ENCODE results near the gene ZDHHC11. TPM values are rescaled to one million over a fixed set of nuclear protein-coding genes. Genes with fewer than 3 reads are reported as not detected.
"Not testable (repeated sequence)": the region's sequence is repeated elsewhere in the genome, so short reads cannot be mapped to it uniquely, and the experiment has no call there.

Gene ZDHHC11
- total RNA-seq, 3 donors from 2014 or later, result 3.0 to 11.3 (median 9.5) TPM

GRCh38 chr5:751496-751895 lies 99.3 kb downstream of the ZDHHC11 start:
- TF ChIP-seq CTCF (IDR thresholded peaks at IDR 0.05) (no peak), POLR2A (IDR thresholded peaks at IDR 0.05) (no peak), POLR2AphosphoS5 (IDR thresholded peaks at IDR 0.05) (no peak)
- peak in 1 of 2 donors; percentile 9 for DNase-seq (ENCODE audit: low spot score in 2 of 2)
- Histone ChIP-seq H3K27ac (no peak overlapping the region), H3K27me3 (no peaks in the 10 kb centered on the region), H3K4me3 (no peak overlapping the region), H3K9me3 (no peaks in the 10 kb centered on the region), H3K36me3 (no peaks in the 10 kb centered on the region), H3K4me1 (no peaks in the 10 kb centered on the region)
- intact Hi-C loops (cut with DNase I; ENCODE audit: low total_unique reads), result no loop called here

- peak in 1 of 2 donors; percentile 10 for DNase-seq (ENCODE audit: low spot score in 2 of 2)
- H3K36me3 ChIP-seq; H3K4me3 ChIP-seq; H3K4me1 ChIP-seq; H3K27ac ChIP-seq; H3K27me3 ChIP-seq; intact Hi-C loops (cut with DNase I; ENCODE audit: low total_unique reads); H3K9me3 ChIP-seq: not testable (repeated sequence)
Observed at GRCh38 chr5:750226-750625, 100.6 kb downstream of the ZDHHC11 start.

GRCh38 chr5:749101-749670 lies 101.6 kb downstream of the ZDHHC11 start:
- intact Hi-C loops (cut with DNase I; ENCODE audit: low total_unique reads), result no loop called here
- peak in 1 of 2 donors; percentile 15 for DNase-seq (ENCODE audit: low spot score in 2 of 2)
- no peaks in the 10 kb centered on the region for H3K9me3 ChIP-seq

GRCh38 chr5:748011-748980 lies 102.5 kb downstream of the ZDHHC11 start:
- H3K27ac ChIP-seq; H3K36me3 ChIP-seq; H3K4me3 ChIP-seq; intact Hi-C loops (cut with DNase I; ENCODE audit: low total_unique reads); H3K9me3 ChIP-seq; H3K27me3 ChIP-seq; H3K4me1 ChIP-seq: not testable (repeated sequence)
- DNase-seq (ENCODE audit: low spot score in 2 of 2), result peak in 1 of 2 donors; percentile 10

More at GRCh38 chr5:749101-749670, 101.6 kb downstream of the ZDHHC11 start:
- Histone ChIP-seq H3K4me1 (no peaks in the 10 kb centered on the region), H3K4me3 (no peak overlapping the region), H3K36me3 (no peaks in the 10 kb centered on the region), H3K27ac (no peak overlapping the region), H3K27me3 (no peaks in the 10 kb centered on the region)
- TF ChIP-seq POLR2A (IDR thresholded peaks at IDR 0.05), result no peak
- no peak for TF ChIP-seq POLR2AphosphoS5 (IDR thresholded peaks at IDR 0.05)
- TF ChIP-seq CTCF (IDR thresholded peaks at IDR 0.05), result no peak

- H3K4me3 ChIP-seq; H3K9me3 ChIP-seq; intact Hi-C loops (cut with DNase I; ENCODE audit: low total_unique reads); H3K36me3 ChIP-seq; H3K27me3 ChIP-seq; H3K4me1 ChIP-seq; H3K27ac ChIP-seq; DNase-seq (ENCODE audit: low spot score in 2 of 2): not testable (repeated sequence)
Observed at GRCh38 chr5:747303-747844, 103.4 kb downstream of the ZDHHC11 start.

- no peaks in the 10 kb centered on the region for H3K4me1 ChIP-seq
- no peaks in the 10 kb centered on the region for H3K9me3 ChIP-seq
- TF ChIP-seq CTCF (IDR thresholded peaks at IDR 0.05) (no peak), POLR2A (IDR thresholded peaks at IDR 0.05) (no peak), POLR2AphosphoS5 (IDR thresholded peaks at IDR 0.05) (no peak)
- no peak overlapping the region for H3K4me3 ChIP-seq
- no peak overlapping the region for H3K27ac ChIP-seq
- intact Hi-C loops (cut with DNase I; ENCODE audit: low total_unique reads), result no loop called here
- no peaks in the 10 kb centered on the region for H3K36me3 ChIP-seq
- no peaks in the 10 kb centered on the region for H3K27me3 ChIP-seq
- no peak for DNase-seq (ENCODE audit: low spot score in 2 of 2)
Observed at GRCh38 chr5:746258-746761, 104.5 kb downstream of the ZDHHC11 start.

Other genes starting within 250 kb of the ZDHHC11 start
- gene CEP72, start 238.6 kb downstream of the ZDHHC11 start, total RNA-seq, result 10 to 100 TPM in 1 of 3 donors, 1 to 10 TPM in 2; 1.9 to 10.5 (median 4.3) TPM
- 1 to 10 TPM; 2.9 to 4.3 (median 3.4) TPM for gene TPPP, start 157.6 kb downstream of the ZDHHC11 start, total RNA-seq
- 1 to 10 TPM; 1.1 to 4.8 (median 3.9) TPM for gene ZDHHC11B, start 66.3 kb downstream of the ZDHHC11 start, total RNA-seq
- gene BRD9, start 41.8 kb upstream of the ZDHHC11 start, total RNA-seq, result 10 to 100 TPM; 33.3 to 44.6 (median 36.1) TPM
- 1 to 10 TPM in 2 of 3 donors, under 1 TPM in 1; 0.96 to 2.3 (median 1.5) TPM for gene TRIP13, start 41.9 kb upstream of the ZDHHC11 start, total RNA-seq
- gene NKD2, start 157.8 kb upstream of the ZDHHC11 start, total RNA-seq, result 10 to 100 TPM in 1 of 3 donors, 1 to 10 TPM in 1, not detected in 1; 5.9 to 16.7 TPM